Caco-2 (cell line): ENCODE results near the gene KLF9. TPM values are rescaled to one million over a fixed set of nuclear protein-coding genes. Genes with fewer than 3 reads are reported as not detected.

Experiments used
- BruUV-seq: library from RNA; stranded (reverse); fragments of 400-500 nt; replicated peaks from 2 replicates; lab custom pipeline; 2021; lab: Mats Ljungman, UMichigan
- CTCF ChIA-PET: fragments of 300-600 bp; sonication (Branson Sonifier 250); formaldehyde crosslinking; loops from one replicate; lab custom pipeline; 2022; ENCODE audit warnings: antibody characterized with exemption; lab: Charles Lee
- POLR2A ChIA-PET: fragments of 300-600 bp; sonication (Branson Sonifier 250); formaldehyde crosslinking; loops from one replicate; lab custom pipeline; 2022; ENCODE audit warnings: antibody characterized with exemption; lab: Charles Lee
- DNase-seq, 2 experiments: peaks; one replicate each; pipeline versions ENCODE4 v3.0.0 to v3.0.0-alpha.2; 2020 to 2022
- H3K27me3 ChIP-seq: replicated peaks from 2 replicates; pipeline ENCODE4 v1.6.0; 2011; ENCODE audit warnings: low read length; ENCODE audit not compliant: control insufficient read depth, insufficient read depth
- H3K36me3 ChIP-seq: 2 replicates; pipeline ENCODE4 v1.5.1; 2011; ENCODE audit warnings: low read length; ENCODE audit not compliant: control insufficient read depth, insufficient read depth
- H3K4me1 ChIP-seq: fragments of 250-450 bp; sonication (Bioruptor Pico); 2 replicates; pipeline ENCODE4 v1.5.1; 2020; ENCODE audit warnings: mild to moderate bottlenecking
- H3K4me3 ChIP-seq: 2 replicates; pipeline ENCODE4 v1.5.1; 2011; ENCODE audit warnings: low read depth, mild to moderate bottlenecking, control low read depth, low read length
- H3K9me3 ChIP-seq: fragments of 250-450 bp; sonication (Bioruptor Pico); 2 replicates; pipeline ENCODE4 v1.5.1; 2020; ENCODE audit warnings: mild to moderate bottlenecking, moderate library complexity
- H3K27ac Mint-ChIP-seq: one replicate; pipeline ENCODE4 v1.8.0; 2022; ENCODE audit warnings: mixed read lengths; ENCODE audit not compliant: unreplicated experiment
- H3K27me3 Mint-ChIP-seq: one replicate; pipeline ENCODE4 v1.8.0; 2022; ENCODE audit warnings: mixed read lengths; ENCODE audit not compliant: insufficient read depth, unreplicated experiment
- H3K36me3 Mint-ChIP-seq: one replicate; pipeline ENCODE4 v1.8.0; 2022; ENCODE audit warnings: mild to moderate bottlenecking, mixed read lengths; ENCODE audit not compliant: insufficient read depth, unreplicated experiment
- H3K4me1 Mint-ChIP-seq: one replicate; pipeline ENCODE4 v1.8.0; 2022; ENCODE audit warnings: low read depth, mixed read lengths; ENCODE audit not compliant: unreplicated experiment
- H3K4me3 Mint-ChIP-seq: one replicate; pipeline ENCODE4 v1.8.0; 2022; ENCODE audit warnings: mild to moderate bottlenecking, moderate library complexity, mixed read lengths; ENCODE audit not compliant: unreplicated experiment
- H3K9me3 Mint-ChIP-seq: one replicate; pipeline ENCODE4 v1.8.0; 2022; ENCODE audit warnings: mixed read lengths; ENCODE audit not compliant: unreplicated experiment
- intact Hi-C: fragments of 100-400 bp; cut with micrococcal nuclease; formaldehyde crosslinking; loops from one replicate; pipeline ENCODE4 v1.10.0; 2022; ENCODE audit not compliant: unreplicated experiment
- total RNA-seq: library from RNA; stranded (reverse); gene quantifications from 2 replicates; pipeline ENCODE4 v1.2.3, GENCODE V29; 2022
- TF ChIP-seq, protein P1 (sequence below), 2 experiments: fragments of 200-600 bp in 1 of 2; IDR thresholded peaks; 1 replicate in 1 of 2; 2 replicates in 1 of 2; pipeline versions ENCODE4 v1.5.1 to v1.8.0; 2011 to 2022; ENCODE audit warnings: antibody characterized with exemption in 1 of 2, control low read depth in 1 of 2, inconsistent platforms in 1 of 2, low read depth in 1 of 2, low read length in 1 of 2, mild to moderate bottlenecking in 1 of 2, moderate library complexity in 1 of 2; ENCODE audit not compliant: insufficient read depth in 1 of 2, severe bottlenecking in 1 of 2, unreplicated experiment in 1 of 2

Gene KLF9
- total RNA-seq, 1 experiment from 2014 or later, result 0.98 TPM

DNA sequence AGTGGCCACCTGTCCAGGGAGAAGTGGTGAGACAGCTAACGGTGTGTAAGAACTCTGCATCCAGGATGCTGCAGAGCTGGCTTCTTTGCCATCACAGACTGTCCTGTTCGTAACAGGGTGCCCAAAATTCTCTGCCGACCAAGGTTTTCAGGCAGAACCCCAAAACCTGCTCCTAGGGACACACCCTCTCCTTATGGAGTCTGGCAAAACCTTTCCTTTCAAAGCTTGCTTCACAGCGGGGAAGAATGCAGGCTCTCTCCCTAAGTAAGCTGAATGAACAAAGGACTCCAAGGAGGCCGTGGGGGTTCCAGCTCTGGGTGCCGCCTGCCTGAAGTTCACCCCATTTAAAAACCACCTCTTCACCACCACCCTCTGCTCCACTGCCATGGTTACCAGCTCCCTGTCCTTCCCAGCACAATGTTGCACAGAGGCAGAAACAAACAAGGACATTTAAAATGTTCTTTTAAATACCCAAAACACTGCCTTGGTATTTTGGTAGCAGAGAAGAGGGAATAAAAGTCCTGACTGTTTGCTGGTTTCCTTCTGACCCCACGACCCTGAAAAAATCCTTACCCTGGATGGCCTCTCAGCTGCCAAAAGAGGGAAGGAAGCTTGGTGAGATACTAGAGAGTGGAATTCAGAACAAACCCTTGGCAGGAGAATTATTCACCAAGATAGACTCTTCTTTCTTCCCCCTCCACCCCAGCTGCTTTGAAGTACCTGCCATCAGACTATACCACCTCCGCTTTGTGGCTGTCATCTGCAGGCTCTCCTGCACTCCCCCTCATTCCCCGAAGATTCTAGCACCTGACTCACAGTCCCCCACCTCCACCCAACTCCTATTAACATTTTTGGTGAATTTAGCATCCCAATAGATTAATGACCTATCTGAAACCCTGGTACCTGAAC lies 7.1 kb upstream of the KLF9 start:
- Histone ChIP-seq H3K9me3 (no peaks in the 10 kb centered on the region), H3K4me1 (no peaks in the 10 kb centered on the region), H3K36me3 (no peaks in the 10 kb centered on the region), H3K4me3 (no peak overlapping the region), H3K27me3 (no peaks in the 10 kb centered on the region)
- Mint-ChIP-seq H3K4me3 (peak overlapping the region; percentile 77), H3K9me3 (no peaks in the 10 kb centered on the region), H3K27me3 (no peaks in the 10 kb centered on the region), H3K27ac (peak overlapping the region; percentile 87), H3K36me3 (peaks cover 4% of the 10 kb centered on the region), H3K4me1 (no peaks in the 10 kb centered on the region)
- TF ChIP-seq, protein P1, sequence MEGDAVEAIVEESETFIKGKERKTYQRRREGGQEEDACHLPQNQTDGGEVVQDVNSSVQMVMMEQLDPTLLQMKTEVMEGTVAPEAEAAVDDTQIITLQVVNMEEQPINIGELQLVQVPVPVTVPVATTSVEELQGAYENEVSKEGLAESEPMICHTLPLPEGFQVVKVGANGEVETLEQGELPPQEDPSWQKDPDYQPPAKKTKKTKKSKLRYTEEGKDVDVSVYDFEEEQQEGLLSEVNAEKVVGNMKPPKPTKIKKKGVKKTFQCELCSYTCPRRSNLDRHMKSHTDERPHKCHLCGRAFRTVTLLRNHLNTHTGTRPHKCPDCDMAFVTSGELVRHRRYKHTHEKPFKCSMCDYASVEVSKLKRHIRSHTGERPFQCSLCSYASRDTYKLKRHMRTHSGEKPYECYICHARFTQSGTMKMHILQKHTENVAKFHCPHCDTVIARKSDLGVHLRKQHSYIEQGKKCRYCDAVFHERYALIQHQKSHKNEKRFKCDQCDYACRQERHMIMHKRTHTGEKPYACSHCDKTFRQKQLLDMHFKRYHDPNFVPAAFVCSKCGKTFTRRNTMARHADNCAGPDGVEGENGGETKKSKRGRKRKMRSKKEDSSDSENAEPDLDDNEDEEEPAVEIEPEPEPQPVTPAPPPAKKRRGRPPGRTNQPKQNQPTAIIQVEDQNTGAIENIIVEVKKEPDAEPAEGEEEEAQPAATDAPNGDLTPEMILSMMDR (IDR thresholded peaks at IDR 0.05; ENCODE audit: insufficient read depth in 1 of 2, low read depth in 1 of 2, low read length in 1 of 2, severe bottlenecking in 1 of 2, unreplicated experiment in 1 of 2), result no peak
- intact Hi-C loops, result loop anchor here (5.0 kb wide), 1 partner anchor 61 kb away; no protein-coding TSS in a partner anchor
- CTCF ChIA-PET, result no interaction called here
- DNase-seq, result no peak
- BruUV-seq, result no TSS peak
- POLR2A ChIA-PET, result interaction anchor here (0.6 to 0.7 kb wide), 4 partner anchors 62 to 1348 kb away, joined by 4 to 7 read pairs (median 5); no protein-coding TSS in a partner anchor

DNA sequence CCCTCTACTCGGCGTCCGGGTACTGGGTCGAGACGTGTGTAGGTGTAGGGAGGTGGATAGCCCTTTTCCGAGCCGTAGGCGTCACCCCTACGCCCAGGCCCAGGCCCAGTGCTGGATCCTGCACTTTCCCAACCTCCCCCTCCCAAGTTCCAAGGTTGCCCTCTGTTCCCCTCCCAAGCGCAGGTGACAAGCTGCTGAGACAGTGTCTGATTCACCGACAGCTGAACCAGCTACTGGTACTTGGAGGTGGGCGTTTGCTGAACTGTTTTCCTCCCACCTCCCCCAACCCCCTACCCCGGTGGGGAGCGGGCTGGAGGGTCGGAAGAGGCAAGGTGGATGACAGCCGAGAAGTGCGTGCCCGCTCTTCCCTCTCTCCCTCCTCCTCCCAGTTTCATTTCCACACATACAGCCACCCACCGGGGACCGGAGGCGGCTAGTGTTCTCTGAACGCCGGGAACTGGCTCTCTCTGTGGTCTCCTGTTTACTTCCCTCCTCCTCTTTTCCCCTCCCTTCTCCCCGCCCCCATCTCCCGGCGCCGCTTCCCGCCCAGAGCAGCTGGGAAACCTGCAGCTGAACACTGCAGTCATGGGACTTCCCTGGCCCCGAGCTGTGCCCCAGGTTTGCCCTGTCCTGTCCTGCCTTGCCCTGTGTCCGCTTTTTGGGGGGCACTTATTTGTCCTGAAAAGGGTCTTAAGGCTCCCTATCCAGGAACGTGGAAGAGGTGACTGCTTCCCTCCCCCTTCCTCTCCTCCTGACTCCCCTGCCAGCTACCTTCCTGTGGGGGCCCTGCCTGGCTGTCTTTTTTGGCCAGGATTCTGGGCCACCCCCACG lies 6.2 kb upstream of the KLF9 start:
- ChIA-PET CTCF (no interaction called here), POLR2A (interaction anchor here (0.6 to 0.7 kb wide), 4 partner anchors 63 to 1348 kb away, joined by 4 to 7 read pairs (median 5); no protein-coding TSS in a partner anchor)
- Histone ChIP-seq H3K27me3 (no peaks in the 10 kb centered on the region), H3K4me3 (peak overlapping the region; percentile 35), H3K4me1 (no peaks in the 10 kb centered on the region), H3K36me3 (no peaks in the 10 kb centered on the region), H3K9me3 (no peaks in the 10 kb centered on the region)
- no peaks in the 10 kb centered on the region for H3K4me1 Mint-ChIP-seq
- intact Hi-C loops, result loop anchor here (5.0 kb wide), 1 partner anchor 62 kb away; no protein-coding TSS in a partner anchor
- TSS peak; percentile 36 for BruUV-seq
- DNase-seq, result peak; percentile 53 to 60
- no peaks in the 10 kb centered on the region for H3K9me3 Mint-ChIP-seq
- peaks cover 4% of the 10 kb centered on the region for H3K36me3 Mint-ChIP-seq
- H3K4me3 Mint-ChIP-seq, result peak overlapping the region; percentile 77
- peak overlapping the region; percentile 87 for H3K27ac Mint-ChIP-seq
- no peaks in the 10 kb centered on the region for H3K27me3 Mint-ChIP-seq
- TF ChIP-seq, protein P1 (IDR thresholded peaks at IDR 0.05; ENCODE audit: insufficient read depth in 1 of 2, low read depth in 1 of 2, low read length in 1 of 2, severe bottlenecking in 1 of 2, unreplicated experiment in 1 of 2), result no peak
